DMS 273 treated with DMSO at 0.1 percent for 48 hours (cell line): Measurements from ENCODE around the gene KRTAP4-8.
"Not testable (repeated sequence)": the region's sequence is repeated elsewhere in the genome, so short reads cannot be mapped to it uniquely, and the experiment has no call there.

Experiments used
- DNase-seq: peaks from one replicate; lab custom pipeline; 2025; lab: John Stamatoyannopoulos, UW

Gene KRTAP4-8

DNA sequence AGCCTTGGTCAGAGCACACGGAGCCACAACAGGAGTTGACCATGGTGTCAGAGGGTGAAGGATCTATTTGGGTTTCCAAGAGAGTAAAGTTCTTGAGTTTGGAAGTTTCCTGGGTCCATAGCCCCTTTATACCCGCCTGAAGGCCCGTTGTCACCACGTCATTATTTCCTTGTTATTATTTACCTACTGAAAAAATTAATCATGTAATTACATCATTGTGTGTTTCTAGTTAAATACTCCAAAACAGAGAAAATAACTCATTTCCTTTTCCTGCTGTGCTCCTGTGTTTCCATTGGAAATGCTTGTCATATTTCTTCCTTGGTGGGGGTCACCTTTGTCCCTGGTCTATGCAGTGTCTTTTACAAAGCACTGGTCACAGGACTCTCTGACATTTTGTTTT is at the start of gene KRTAP4-8:
Gene KRTAP4-8 (minus strand): TSS at position 101 of the 400 bp plus-strand sequence. CDS start 58 bp downstream, at position 43.
- no peak for DNase-seq

GRCh38 chr17:41145261-41145660 is 47.3 kb upstream of the KRTAP4-8 start:
- no peak for DNase-seq

DNA sequence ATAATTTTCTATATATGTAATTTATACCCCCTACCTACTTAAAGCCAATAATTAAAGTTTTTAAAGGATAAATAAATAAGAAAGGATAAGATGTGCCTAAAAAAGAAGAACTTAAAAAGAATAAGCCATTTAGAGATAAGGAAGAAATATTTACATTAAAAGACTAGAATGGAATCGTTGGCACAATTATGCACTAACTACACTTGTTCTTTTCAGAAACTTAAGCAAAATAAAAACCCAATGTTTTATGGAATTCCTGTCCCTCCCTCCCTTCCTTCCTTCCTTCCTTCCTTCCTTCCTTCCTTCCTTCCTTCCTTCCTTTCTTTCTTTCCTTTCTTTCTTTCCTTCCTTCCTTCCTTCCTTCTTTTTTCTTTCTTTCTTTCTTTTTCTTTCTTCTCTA is 46.9 kb upstream of the KRTAP4-8 start:
- no peak for DNase-seq

DNA sequence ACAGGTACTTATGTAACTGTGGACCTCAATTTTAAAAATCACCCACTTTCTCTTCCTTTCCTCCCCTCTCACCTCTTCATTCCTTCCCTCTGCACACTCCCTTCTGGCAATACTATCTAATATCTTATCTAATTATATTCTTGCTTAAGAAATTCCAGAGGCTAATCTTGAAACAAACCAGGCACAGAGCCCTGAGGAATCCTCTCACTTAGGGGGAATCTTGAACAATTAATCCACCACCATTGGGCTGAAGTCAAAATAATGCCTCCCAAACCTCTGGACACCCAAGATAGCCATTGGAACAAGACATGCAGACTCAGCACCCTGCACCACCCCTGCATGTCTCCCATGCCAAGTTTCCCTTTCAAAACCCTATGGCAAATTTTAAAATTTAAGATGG is 43.4 kb upstream of the KRTAP4-8 start:
- no peak for DNase-seq

- no peak for DNase-seq
These were observed 42.6 kb upstream of the KRTAP4-8 start, which contains the start of gene KRTAP4-6 for GRCh38 chr17:41140360-41141131. KRTAP4-6 (minus strand) TSS chr17:41140544; CDS start chr17:41140487, 57 bp downstream.

DNA sequence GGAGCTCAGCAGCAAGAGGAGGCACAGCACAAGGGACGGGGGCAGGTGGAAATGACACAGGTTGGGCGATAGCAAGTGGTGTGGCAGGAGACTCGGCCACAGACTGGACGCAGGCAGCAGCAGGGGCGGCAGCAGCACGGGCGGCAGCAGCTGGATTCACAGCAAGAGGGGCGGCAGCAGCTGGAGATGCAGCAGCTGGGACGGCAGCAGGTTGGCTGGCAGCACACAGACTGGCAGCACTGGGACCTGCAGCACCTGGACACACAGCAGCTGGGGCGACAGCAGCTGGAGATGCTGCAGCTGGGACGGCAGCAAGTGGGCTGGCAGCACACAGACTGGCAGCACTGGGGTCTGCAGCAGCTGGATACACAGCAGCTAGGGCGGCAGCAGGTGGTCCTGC is 41.9 kb upstream of the KRTAP4-8 start:
- not testable (repeated sequence) for DNase-seq

DNA sequence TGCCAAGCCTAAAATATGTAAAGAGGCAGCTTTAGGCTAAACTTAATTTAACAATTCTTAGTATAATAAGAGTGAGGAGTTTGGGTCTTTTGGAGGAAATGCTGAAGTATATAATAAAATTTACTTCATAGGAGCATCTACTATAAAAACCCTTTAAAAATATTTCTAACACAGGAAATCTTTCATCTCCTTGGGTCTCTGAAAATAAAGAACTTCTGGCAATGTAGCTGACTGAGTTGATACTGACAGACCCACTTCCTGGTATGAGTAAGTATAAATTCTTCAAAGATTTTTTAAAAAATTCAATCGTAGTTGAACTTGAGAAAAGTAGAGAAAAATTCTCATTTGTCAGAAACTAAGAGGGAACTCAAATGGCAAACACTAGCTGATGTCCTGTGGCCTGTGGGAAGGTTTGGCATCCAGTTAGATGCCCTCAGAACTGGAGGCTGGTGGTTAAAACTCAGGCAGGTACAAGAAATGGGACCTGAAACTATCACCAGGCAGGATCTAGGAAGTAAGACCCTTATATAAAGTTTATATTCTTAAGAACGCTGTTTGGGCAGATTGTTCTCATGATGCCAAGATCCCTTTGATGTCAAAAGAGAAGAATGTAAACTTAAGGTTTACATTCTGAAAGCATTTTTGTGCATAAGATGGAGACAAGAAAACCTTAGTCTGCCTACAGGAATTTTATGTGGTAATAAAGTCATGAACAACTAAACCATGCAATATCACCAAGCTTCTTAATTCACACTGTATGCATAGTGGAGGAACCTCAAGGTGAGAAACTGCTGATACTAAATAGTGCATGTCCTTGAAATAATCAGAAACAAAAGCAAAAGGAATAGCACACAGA is 36.2 kb upstream of the KRTAP4-8 start:
- DNase-seq, result no peak

- no peak for DNase-seq
These were observed 34.0 kb upstream of the KRTAP4-8 start for GRCh38 chr17:41131979-41132378.

GRCh38 chr17:41127371-41127770 is 29.4 kb upstream of the KRTAP4-8 start:
- no peak for DNase-seq

DNA sequence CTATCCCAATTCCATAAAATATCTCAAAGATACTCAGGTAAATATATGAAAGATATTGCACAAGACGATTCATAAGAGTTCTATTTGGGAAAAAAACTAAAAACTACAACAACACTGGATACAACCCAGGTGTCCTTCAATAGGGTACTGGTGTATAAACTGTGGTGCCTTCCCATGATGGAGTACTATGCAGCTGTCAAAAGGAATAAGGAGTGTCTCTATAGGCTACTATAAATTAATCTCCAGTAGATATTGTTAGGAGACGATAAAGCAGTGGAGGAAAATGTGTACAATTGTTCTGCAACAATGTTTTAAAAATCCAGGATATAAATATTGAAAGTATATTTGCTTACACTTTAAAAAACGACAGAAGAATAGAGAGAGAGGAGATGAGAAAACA is 28.5 kb upstream of the KRTAP4-8 start:
- no peak for DNase-seq

GRCh38 chr17:41125064-41125463 is 27.1 kb upstream of the KRTAP4-8 start:
- DNase-seq, result no peak

- not testable (repeated sequence) for DNase-seq
These were observed 26.0 kb upstream of the KRTAP4-8 start, which contains the start of gene KRTAP4-12 for GRCh38 chr17:41123991-41124371. KRTAP4-12 (minus strand) TSS chr17:41124182; CDS start chr17:41124122, 60 bp downstream.

DNA sequence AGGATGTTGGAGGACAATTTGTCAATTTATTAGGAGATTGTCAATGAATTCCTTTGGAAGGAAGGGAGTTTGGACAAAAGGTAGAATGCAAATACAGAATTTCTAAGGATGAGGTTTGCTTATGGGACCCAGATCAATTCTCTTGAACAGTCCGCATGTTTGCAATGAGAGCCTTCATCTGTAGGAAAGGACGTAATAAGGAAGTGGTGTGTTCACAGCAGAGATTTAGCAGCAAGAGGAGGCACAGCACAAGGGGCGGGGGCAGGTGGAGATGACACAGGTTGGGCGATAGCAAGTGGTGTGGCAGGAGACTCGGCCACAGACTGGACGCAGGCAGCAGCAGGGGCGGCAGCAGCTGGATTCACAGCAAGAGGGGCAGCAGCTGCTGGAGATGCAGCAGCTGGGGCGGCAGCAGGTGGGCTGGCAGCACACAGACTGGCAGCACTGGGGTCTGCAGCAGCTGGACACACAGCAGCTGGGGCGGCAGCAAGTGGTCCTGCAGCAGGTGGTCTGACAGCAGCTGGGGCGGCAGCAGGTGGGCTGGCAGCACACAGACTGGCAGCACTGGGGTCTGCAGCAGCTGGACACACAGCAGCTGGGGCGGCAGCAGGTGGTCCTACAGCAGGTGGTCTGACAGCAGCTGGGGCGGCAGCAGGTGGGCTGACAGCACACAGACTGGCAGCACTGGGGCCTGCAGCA is 25.5 kb upstream of the KRTAP4-8 start:
- DNase-seq, result not testable (repeated sequence)

DNA sequence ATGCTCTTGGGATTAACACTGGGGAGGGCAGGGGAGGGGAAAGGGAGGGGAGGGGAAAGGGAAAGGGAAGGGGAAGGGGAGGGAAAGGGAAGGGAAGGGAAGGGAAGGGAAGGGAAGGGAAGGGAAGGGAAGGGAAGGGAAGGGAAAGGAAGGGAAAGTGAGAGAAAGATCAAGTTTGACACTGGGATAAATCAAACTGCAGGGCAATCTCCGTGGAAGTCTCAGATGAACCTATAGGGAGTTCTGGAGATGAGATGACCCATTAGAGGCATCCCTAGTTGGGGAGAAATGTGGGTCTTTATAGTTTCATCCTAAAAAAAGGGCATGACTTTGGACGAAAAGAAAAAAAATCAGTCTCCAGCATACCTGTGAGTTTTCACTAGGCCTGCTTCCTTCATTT is 23.8 kb upstream of the KRTAP4-8 start:
- no peak for DNase-seq

DNA sequence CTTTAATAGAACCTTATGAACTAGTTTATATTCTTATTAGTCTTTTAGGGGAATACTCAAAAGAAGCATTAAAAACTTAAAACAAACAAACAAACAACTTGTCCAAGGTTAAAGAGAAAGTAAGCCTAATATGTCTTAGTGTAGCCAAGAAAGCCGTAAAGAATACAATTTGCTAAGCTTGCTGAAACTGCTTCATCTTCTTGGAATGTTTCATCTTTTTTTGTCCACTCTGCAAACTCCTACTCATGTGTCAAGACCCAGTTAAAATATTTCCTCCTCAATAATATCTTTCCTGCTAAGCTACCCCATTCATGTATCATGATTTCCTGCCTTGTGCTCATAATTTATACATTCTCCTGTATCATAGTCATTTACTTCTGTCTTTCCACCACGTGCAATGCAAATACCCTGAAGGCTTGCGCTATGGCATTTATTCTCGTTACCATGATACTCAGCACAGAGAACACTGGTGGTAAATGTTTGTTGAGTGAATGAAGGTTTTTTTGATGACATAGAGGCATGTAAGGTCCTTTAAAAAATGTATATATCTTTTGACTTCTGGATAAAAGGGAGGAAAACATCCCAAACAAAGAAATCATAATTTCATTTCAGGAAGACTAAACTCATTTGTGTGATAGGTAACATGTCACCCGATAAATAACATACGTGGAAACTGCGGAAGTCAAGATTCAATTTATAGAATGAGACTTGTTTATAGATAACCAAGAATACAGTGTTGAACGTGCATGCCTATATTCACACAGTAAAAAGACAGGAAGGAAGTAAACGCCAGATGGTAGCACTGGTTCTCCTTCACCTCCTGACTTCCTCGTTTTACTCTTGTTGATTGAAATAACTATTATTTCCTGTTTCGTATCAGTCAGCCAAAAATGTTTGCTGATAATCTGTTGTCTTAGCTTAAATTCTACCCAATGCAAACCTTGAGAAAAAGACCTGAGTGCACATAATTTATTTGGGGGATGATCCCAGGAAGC is 22.1 kb upstream of the KRTAP4-8 start:
- DNase-seq, result not testable (repeated sequence)

DNA sequence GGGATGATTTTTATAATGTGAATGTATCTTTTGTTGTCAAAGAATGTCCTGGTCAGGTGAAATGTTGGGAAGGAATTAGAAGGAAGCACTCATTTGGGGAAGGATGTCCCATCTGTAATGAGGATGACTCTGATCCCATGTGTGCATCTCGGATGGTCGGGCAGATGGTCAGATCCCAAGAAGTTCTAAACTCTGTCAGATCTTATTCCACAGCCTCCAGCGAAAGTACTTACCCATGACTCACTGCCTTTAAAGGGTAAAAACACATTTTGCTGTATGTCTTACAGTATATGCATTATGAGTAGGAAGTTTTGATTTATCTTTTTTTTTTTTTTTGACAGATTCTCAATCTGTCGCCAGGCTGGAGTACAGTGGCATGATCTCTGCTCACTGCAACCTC is 20.8 kb upstream of the KRTAP4-8 start:
- DNase-seq, result no peak

DNA sequence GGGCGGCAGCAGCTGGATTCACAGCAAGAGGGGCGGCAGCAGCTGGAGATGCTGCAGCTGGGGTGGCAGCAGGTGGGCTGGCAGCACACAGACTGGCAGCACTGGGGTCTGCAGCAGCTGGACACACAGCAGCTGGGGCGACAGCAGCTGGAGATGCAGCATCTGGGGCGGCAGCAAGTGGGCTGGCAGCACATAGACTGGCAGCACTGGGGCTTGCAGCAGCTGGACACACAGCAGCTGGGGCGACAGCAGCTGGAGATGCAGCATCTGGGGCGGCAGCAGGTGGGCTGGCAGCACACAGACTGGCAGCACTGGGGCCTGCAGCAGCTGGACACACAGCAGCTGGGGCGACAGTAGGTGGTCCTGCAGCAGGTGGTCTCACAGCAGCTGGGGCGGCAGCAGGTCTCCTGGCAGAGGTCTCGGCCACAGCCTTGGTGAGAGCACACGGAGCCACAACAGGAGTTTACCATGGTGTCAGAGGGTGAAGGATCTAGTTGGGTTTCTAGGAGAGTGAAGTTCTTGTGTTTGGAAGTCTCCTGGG is 20.0 kb upstream of the KRTAP4-8 start, which contains the start of gene KRTAP4-11:
Gene KRTAP4-11 (minus strand): TSS at position 528 of the 541 bp plus-strand sequence. CDS start 58 bp downstream, at position 470.
- not testable (repeated sequence) for DNase-seq

GRCh38 chr17:41116297-41116696 is 18.4 kb upstream of the KRTAP4-8 start:
- DNase-seq, result no peak

DNA sequence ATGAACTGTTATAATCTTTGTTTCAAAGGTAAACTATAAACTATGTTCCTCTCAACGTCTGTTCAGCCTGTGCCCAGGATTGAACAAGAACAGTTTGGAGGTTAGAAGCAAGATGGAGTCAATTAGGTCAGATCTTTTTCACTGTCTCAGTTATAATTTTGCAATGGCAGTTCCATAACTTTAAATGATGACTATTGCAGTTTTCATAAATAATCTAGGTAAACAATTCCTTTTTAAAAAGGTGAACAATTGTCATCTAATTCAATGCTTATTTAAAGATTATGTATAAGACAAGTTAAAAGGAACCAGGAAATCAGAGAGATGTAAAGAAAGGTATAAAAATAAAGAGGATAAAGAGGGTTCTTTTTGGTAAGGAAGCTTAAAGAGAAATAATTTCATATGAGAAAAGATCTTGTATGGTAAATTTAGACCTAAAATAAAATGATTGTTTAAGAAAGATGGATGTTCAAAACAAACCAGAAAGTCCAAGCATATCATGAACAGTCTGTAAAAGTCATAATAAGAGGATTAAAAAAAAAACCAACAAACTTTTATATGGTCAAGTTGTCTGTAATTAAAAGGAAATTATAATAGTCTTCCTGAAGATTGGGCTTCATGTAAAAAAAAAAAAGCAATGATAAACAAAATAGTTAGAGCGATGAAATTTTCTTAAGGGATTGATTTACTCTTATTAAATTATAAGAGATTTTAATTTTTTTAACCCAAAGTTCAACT is 13.4 kb upstream of the KRTAP4-8 start:
- no peak for DNase-seq
